Dermis blood vessel endothelial cell (primary cell): ENCODE data around the gene HOXD10. TPM values are rescaled to one million over a fixed set of nuclear protein-coding genes. Genes with fewer than 3 reads are reported as not detected.
A peak's percentile ranks its signal among the peaks of the same experiment; 100 is the strongest.

ENCODE experiments used
- DNase-seq: peaks from one replicate; pipeline ENCODE4 v3.0.0; 2010
- total RNA-seq: library from RNA; depleted of rRNA; stranded (reverse); fragments of >200 nt; gene quantifications from 2 replicates; pipeline ENCODE4 v1.2.3, GENCODE V29; 2014

The HOXD10 gene
- total RNA-seq, 1 donor from 2014 or later, result 7.7 TPM

DNA sequence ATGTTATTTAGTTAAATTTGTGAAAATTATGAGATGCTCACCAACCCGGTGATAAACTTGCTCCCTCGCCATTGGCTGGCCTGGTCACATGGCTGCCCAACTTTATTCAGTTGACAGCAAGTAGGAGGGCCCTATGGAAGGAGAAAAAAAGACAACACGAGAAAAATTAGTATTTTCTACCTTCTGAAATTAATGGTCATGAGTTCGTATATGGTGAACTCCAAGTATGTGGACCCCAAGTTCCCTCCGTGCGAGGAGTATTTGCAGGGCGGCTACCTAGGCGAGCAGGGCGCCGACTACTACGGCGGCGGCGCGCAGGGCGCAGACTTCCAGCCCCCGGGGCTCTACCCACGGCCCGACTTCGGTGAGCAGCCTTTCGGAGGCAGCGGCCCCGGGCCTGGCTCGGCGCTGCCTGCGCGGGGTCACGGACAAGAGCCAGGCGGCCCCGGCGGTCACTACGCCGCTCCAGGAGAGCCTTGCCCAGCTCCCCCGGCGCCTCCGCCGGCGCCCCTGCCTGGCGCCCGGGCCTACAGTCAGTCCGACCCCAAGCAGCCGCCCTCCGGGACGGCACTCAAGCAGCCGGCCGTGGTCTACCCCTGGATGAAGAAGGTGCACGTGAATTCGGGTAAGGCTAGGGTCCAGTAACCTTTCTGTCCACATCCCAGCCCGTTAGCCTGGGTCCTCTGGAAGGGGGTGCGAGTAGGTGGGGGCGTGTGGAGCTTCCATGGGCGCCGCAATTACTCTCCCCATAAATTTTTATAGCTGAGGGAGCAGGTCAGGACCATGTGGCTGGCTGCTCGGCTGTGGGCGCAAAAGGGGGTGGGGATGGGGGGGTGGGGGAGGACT is 35.1 kb downstream of the HOXD10 start, which contains the start of gene HOXD4:
Gene HOXD4 (plus strand): TSS at position 109 of the 846 bp plus-strand sequence. CDS start 84 bp downstream, at position 193.
- no peak for DNase-seq

GRCh38 chr2:176152350-176153181 is 36.0 kb downstream of the HOXD10 start:
- peak; percentile 26 for DNase-seq

DNA sequence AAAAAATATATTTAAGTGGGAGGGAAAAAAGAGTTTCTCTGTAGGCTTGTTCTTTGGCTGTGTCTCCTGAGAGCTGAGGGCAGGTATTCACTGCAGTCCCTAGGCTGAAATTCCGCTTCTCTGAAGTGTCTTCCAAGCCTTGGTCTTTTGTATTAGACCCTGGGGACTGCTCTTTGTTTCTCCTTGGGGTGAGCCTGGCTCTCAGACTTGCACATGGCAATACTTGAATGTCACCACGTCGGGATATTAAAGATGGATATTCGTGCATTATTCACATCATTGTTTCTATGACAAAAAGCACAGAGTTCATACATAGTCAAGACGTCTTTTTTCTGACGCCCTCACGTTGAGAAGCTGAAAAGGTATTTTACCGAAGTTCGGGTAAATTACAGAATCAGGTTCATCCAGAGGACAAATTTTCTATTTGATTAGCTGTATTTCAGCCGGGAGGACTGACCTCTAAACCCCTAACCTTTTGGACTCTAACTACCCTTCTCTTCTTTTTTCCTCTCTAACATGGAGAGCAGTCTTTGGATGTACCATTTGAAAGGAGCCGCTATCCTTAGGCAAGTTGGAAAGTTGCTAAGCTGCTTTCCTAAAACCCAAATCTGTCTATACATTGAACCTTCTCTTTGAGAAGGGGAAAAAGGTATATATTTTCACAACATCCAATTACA is 38.1 kb downstream of the HOXD10 start:
- DNase-seq, result no peak

DNA sequence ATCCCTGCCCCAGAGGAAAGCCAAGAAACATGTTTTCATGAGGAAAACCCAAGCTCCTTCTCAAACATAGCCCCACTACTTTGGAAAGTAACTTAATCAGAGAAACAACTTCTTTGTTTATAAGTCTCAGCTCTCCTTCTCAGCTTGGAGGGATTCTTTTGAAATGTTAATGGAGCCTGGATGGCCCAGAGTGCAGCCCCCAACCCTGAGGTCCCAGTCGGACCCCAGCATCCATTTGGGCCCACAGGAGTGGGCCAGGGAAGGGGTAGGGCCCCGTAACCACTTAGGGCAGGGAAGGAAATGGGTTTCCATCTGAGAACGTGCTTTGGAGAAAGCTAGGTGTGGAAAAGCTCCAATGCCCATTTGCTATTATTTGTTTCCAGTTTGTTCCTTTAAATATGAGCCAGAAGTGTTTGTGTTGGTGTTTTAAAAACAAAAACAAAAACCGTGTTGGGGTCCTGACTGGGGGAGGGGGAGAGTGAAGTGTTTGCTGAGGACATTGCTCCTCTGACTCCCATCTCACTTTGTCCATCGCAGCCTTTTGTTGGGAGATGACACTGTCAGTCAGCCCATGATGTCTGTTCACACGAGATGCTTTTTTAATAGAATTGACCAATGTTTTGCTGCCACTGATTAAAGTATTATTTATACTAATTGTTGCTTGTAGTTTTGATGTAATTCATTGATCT is 38.9 kb downstream of the HOXD10 start:
- DNase-seq, result no peak

DNA sequence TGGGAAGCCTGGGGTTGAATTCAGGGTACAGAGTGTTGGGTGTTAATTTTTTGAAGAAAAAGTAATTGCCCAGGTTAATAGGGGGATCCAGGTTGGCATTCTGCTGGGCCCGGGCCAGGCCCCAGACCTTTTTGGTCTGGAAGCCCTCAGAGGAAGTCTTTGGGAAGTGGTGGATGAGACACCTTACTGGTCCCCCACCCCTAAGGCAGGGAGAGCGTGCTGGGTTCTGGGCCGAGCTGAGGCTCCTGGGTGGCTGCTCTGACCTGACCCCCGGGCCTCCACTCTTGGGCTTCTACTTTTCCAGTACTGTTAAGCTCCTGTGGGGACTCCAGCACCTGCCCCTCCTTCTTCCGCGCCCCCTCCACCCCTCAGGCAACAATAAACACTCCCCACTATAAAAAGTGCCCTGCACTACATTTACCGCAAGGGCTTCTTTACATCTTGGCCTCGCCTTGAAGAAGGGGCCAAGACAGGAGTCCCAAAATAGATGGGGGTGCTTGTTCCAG is 39.8 kb downstream of the HOXD10 start:
- DNase-seq, result no peak

GRCh38 chr2:176156807-176157498 is 40.4 kb downstream of the HOXD10 start, which contains the start of gene HOXD3:
Gene HOXD3, plus strand, starts transcription at chr2:176157307. Its CDS starts 11,808 bp downstream, at chr2:176169115.
- no peak for DNase-seq

DNA sequence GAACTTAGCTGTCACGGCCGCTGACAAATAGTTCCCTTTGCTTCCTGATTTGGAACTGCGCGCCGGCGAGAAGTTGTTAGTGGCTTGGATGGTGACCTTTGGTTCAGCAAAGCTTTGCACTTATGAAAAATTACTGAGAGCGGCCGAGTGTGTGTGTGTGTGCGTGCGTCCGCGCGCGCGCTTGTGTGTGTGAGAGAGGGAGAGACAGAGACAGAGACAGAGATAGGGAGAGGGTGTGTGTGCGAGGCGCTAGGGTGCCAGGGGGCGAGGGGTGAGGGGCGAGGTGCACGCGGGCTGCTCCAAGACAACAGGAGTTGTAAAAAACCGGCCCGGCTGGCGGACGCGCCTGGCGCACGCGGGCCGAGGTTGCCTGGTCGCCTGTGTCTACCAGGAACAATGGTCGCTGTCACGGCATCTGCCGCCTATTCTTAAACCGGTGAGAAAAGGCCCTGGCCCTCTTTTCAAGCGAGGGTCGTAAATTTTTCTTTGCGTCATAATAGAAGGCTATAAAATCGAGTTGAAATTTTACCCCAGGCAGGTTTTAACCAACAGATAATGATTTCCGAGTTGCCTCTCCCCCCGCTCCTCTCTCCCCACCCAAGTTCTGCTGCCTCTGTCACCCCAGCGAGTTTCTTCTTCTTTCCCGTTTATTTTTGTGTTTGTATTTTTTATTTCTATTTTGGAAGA is 41.1 kb downstream of the HOXD10 start:
- DNase-seq, result no peak

- DNase-seq, result no peak
These were observed 41.6 kb downstream of the HOXD10 start for GRCh38 chr2:176158186-176158591.

GRCh38 chr2:176158855-176159662 is 42.5 kb downstream of the HOXD10 start:
- DNase-seq, result no peak

GRCh38 chr2:176159663-176160250 is 43.2 kb downstream of the HOXD10 start:
- no peak for DNase-seq

GRCh38 chr2:176160251-176160985 is 43.8 kb downstream of the HOXD10 start:
- DNase-seq, result no peak

- DNase-seq, result no peak
These were observed 44.6 kb downstream of the HOXD10 start for GRCh38 chr2:176160986-176161824.

GRCh38 chr2:176161825-176162626 is 45.4 kb downstream of the HOXD10 start:
- DNase-seq, result no peak

- no peak for DNase-seq
These were observed 46.5 kb downstream of the HOXD10 start for GRCh38 chr2:176162911-176163671.

- DNase-seq, result no peak
These were observed 47.1 kb downstream of the HOXD10 start for GRCh38 chr2:176163672-176164056.

DNA sequence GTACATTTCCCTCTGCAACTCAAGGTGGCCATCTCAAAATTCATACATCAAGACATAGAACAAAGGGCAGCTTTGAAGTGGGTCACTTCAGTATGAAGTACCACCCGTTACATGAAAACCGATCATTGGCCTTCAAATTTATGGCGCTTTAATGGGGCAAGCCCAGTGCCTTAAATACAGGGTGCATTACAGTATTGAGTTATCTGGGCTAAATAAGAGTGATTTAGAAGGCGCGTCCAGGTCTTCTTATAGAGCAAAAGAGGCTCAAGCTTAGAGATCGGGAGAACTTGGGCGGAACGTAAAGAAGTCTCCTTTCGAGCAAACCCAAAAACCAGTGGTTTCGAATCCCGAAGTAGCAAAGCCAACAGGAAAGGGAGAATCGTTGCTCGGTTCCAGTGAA is 47.6 kb downstream of the HOXD10 start:
- no peak for DNase-seq
